NB4 (cell line): ENCODE data around the gene VGLL4.

Experiments used
- CTCF ChIP-seq: IDR thresholded peaks from one replicate; pipeline ENCODE4 v1.5.1; 2012; ENCODE audit warnings: low read depth, low read length
- MAX ChIP-seq: IDR thresholded peaks from 2 replicates; pipeline ENCODE4 v1.6.1; 2011; ENCODE audit warnings: low read depth, low read length
- MYC ChIP-seq: IDR thresholded peaks from 2 replicates; pipeline ENCODE4 v1.6.1; 2011; ENCODE audit warnings: low read depth, low read length
- POLR2A ChIP-seq: IDR thresholded peaks from 2 replicates; pipeline ENCODE4 v1.6.1; 2011; ENCODE audit warnings: mild to moderate bottlenecking; ENCODE audit not compliant: insufficient read length; ENCODE audit errors: extremely low read depth

GRCh38 chr3:11529281-11529680 lies 114.4 kb downstream of the VGLL4 start:
- TF ChIP-seq CTCF (no peak), POLR2A (no peak), MYC (no peak), MAX (no peak)
